Progenitor cell of endocrine pancreas (in vitro differentiated cells): Measurements from ENCODE around the gene STING1. TPM values are rescaled to one million over a fixed set of nuclear protein-coding genes. Genes with fewer than 3 reads are reported as not detected.

ENCODE experiments used
- DNase-seq: peaks from one replicate; pipeline ENCODE4 v3.0.0; 2021; ENCODE audit warnings: low spot score; ENCODE audit not compliant: unreplicated experiment
- H3K27ac Mint-ChIP-seq: 2 replicates; pipeline ENCODE4 v1.8.0; 2021; ENCODE audit warnings: mild to moderate bottlenecking, moderate library complexity, mixed read lengths
- H3K27me3 Mint-ChIP-seq: 2 replicates; pipeline ENCODE4 v1.8.0; 2021; ENCODE audit warnings: mixed read lengths
- H3K36me3 Mint-ChIP-seq: 2 replicates; pipeline ENCODE4 v1.8.0; 2022; ENCODE audit warnings: mixed read lengths; ENCODE audit not compliant: insufficient read depth
- H3K4me1 Mint-ChIP-seq: 2 replicates; pipeline ENCODE4 v1.8.0; 2021; ENCODE audit warnings: low read depth, mixed read lengths
- H3K4me3 Mint-ChIP-seq: 2 replicates; pipeline ENCODE4 v1.8.0; 2021; ENCODE audit warnings: low read depth, mild to moderate bottlenecking, moderate library complexity, mixed read lengths
- H3K9me3 Mint-ChIP-seq: 2 replicates; pipeline ENCODE4 v1.8.0; 2021; ENCODE audit warnings: low read depth, mixed read lengths
- CTCF ChIP-seq: fragments of 200-600 bp; sonication (generic); IDR thresholded peaks from one replicate; pipeline ENCODE4 v1.5.0; 2021; ENCODE audit warnings: antibody characterized with exemption, mild to moderate bottlenecking; ENCODE audit not compliant: unreplicated experiment
- total RNA-seq: library from RNA; stranded (reverse); gene quantifications from 2 replicates; pipeline ENCODE4 v1.2.1, GENCODE V29; 2021

STING1 gene
- total RNA-seq, 1 donor from 2014 or later: not detected

GRCh38 chr5:139472386-139473030, 10.1 kb downstream of the STING1 start:
- no peak overlapping the region for H3K27ac Mint-ChIP-seq

GRCh38 chr5:139470821-139471300, 11.7 kb downstream of the STING1 start, which contains the start of gene SMIM33:
TSS of gene SMIM33 (plus strand) at chr5:139471004. CDS start at chr5:139471122, 118 bp downstream.
- no peak for TF ChIP-seq CTCF
- no peaks in the 10 kb centered on the region for H3K4me1 Mint-ChIP-seq
- peaks cover 19% of the 10 kb centered on the region for H3K27me3 Mint-ChIP-seq
- no peak for DNase-seq
- no peaks in the 10 kb centered on the region for H3K9me3 Mint-ChIP-seq
- H3K36me3 Mint-ChIP-seq: no peaks in the 10 kb centered on the region
- no peak within 1 kb of the TSS for H3K4me3 Mint-ChIP-seq
- peak within 1 kb of the TSS; percentile 84 for H3K27ac Mint-ChIP-seq

More at GRCh38 chr5:139472386-139473030, 10.1 kb downstream of the STING1 start:
- H3K9me3 Mint-ChIP-seq: no peaks in the 10 kb centered on the region
- DNase-seq: no peak
- H3K36me3 Mint-ChIP-seq: no peaks in the 10 kb centered on the region
- H3K27me3 Mint-ChIP-seq: peaks cover 19% of the 10 kb centered on the region
- TF ChIP-seq CTCF: no peak
- no peak overlapping the region for H3K4me3 Mint-ChIP-seq
- no peaks in the 10 kb centered on the region for H3K4me1 Mint-ChIP-seq

GRCh38 chr5:139468421-139468931, 14.1 kb downstream of the STING1 start:
- DNase-seq: no peak
- H3K27ac Mint-ChIP-seq: no peak overlapping the region
- H3K9me3 Mint-ChIP-seq: no peaks in the 10 kb centered on the region

GRCh38 chr5:139462586-139463276, 19.8 kb downstream of the STING1 start, which contains the start of gene ECSCR:
TSS of gene ECSCR (minus strand) at chr5:139462743. CDS start at chr5:139462670, 73 bp downstream.
- no peak for TF ChIP-seq CTCF
- no peak for DNase-seq

More at GRCh38 chr5:139468421-139468931, 14.1 kb downstream of the STING1 start:
- TF ChIP-seq CTCF: no peak
- no peaks in the 10 kb centered on the region for H3K36me3 Mint-ChIP-seq
- H3K27me3 Mint-ChIP-seq: peaks cover 15% of the 10 kb centered on the region
- no peaks in the 10 kb centered on the region for H3K4me1 Mint-ChIP-seq
- H3K4me3 Mint-ChIP-seq: no peak overlapping the region

GRCh38 chr5:139461698-139462097, 20.9 kb downstream of the STING1 start:
- H3K27ac Mint-ChIP-seq: no peak overlapping the region
- DNase-seq: no peak
- H3K36me3 Mint-ChIP-seq: no peaks in the 10 kb centered on the region
- H3K4me3 Mint-ChIP-seq: no peak overlapping the region
- no peak for TF ChIP-seq CTCF
- no peaks in the 10 kb centered on the region for H3K9me3 Mint-ChIP-seq
- peaks cover 10% of the 10 kb centered on the region for H3K4me1 Mint-ChIP-seq
- peaks cover 2% of the 10 kb centered on the region for H3K27me3 Mint-ChIP-seq

More at GRCh38 chr5:139462586-139463276, 19.8 kb downstream of the STING1 start, which contains the start of gene ECSCR:
- Mint-ChIP-seq H3K4me3 (no peak within 1 kb of the TSS), H3K27me3 (no peaks in the 10 kb centered on the region), H3K27ac (no peak within 1 kb of the TSS), H3K36me3 (no peaks in the 10 kb centered on the region), H3K9me3 (no peaks in the 10 kb centered on the region), H3K4me1 (peaks cover 10% of the 10 kb centered on the region)
